ENCODE data around the gene PDZD2. TPM values are rescaled to one million over a fixed set of nuclear protein-coding genes. Genes with fewer than 3 reads are reported as not detected.

PDZD2 gene
- total RNA-seq, 1 donor: 0.36 TPM

GRCh38 chr5:32020271-32020670 is 381.3 kb downstream of the PDZD2 start:
- Histone ChIP-seq H3K36me3 (ENCODE audit: insufficient read depth, low read length) (no peaks in the 10 kb centered on the region), H3K9me3 (ENCODE audit: low read depth, low read length) (no peaks in the 10 kb centered on the region), H3K27ac (ENCODE audit: low read depth, low read length) (no peak overlapping the region), H3K4me1 (ENCODE audit: insufficient read depth, low read length) (peaks cover 16% of the 10 kb centered on the region), H3K79me2 (ENCODE audit: insufficient read depth, low read length) (no peaks in the 10 kb centered on the region), H3K4me2 (ENCODE audit: insufficient read depth, low read length) (no peak overlapping the region), H3K27me3 (ENCODE audit: insufficient read depth, low read length) (peaks cover 19% of the 10 kb centered on the region), H3K4me3 (ENCODE audit: insufficient read depth, low read length) (no peak overlapping the region), H2AFZ (ENCODE audit: low read length) (peak overlapping the region; percentile 53), H4K20me1 (ENCODE audit: insufficient read depth, low read length) (no peaks in the 10 kb centered on the region)
- TF ChIP-seq, protein P1, sequence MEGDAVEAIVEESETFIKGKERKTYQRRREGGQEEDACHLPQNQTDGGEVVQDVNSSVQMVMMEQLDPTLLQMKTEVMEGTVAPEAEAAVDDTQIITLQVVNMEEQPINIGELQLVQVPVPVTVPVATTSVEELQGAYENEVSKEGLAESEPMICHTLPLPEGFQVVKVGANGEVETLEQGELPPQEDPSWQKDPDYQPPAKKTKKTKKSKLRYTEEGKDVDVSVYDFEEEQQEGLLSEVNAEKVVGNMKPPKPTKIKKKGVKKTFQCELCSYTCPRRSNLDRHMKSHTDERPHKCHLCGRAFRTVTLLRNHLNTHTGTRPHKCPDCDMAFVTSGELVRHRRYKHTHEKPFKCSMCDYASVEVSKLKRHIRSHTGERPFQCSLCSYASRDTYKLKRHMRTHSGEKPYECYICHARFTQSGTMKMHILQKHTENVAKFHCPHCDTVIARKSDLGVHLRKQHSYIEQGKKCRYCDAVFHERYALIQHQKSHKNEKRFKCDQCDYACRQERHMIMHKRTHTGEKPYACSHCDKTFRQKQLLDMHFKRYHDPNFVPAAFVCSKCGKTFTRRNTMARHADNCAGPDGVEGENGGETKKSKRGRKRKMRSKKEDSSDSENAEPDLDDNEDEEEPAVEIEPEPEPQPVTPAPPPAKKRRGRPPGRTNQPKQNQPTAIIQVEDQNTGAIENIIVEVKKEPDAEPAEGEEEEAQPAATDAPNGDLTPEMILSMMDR (IDR thresholded peaks at IDR 0.05; ENCODE audit: extremely low read depth, low read depth, low read length): no peak
- no peak for DNase-seq (ENCODE audit: insufficient read length, low spot score, missing footprints)

DNA sequence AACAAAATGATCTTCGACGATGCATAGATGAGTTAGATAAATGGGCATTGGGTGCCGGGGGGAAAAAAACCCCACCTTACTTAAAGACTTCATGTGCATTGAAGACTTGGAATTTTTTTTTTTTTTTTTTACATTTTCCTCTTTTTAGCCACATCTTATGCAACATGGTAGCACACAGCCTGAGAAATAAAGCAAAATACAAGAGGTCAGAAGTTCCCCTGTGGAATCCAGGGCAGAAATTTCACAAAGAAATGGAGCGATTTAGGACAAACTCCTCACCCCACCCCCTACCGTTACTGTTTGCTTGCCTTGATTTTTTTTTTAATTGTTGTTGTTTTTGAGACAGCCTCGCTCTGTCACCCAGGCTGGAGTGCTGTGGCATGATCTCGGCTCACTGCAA is 382.0 kb downstream of the PDZD2 start:
- H2AFZ ChIP-seq (ENCODE audit: low read length): no peak overlapping the region
- no peak overlapping the region for H3K27ac ChIP-seq (ENCODE audit: low read depth, low read length)
- no peak overlapping the region for H3K4me2 ChIP-seq (ENCODE audit: insufficient read depth, low read length)
- no peak overlapping the region for H3K4me3 ChIP-seq (ENCODE audit: insufficient read depth, low read length)
- H3K27me3 ChIP-seq (ENCODE audit: insufficient read depth, low read length): peaks cover 19% of the 10 kb centered on the region
- no peak for DNase-seq (ENCODE audit: insufficient read length, low spot score, missing footprints)
- H4K20me1 ChIP-seq (ENCODE audit: insufficient read depth, low read length): no peaks in the 10 kb centered on the region
- H3K4me1 ChIP-seq (ENCODE audit: insufficient read depth, low read length): peaks cover 16% of the 10 kb centered on the region
- no peaks in the 10 kb centered on the region for H3K36me3 ChIP-seq (ENCODE audit: insufficient read depth, low read length)
- TF ChIP-seq, protein P1 (IDR thresholded peaks at IDR 0.05; ENCODE audit: extremely low read depth, low read depth, low read length): no peak
- no peaks in the 10 kb centered on the region for H3K9me3 ChIP-seq (ENCODE audit: low read depth, low read length)
- no peaks in the 10 kb centered on the region for H3K79me2 ChIP-seq (ENCODE audit: insufficient read depth, low read length)

DNA sequence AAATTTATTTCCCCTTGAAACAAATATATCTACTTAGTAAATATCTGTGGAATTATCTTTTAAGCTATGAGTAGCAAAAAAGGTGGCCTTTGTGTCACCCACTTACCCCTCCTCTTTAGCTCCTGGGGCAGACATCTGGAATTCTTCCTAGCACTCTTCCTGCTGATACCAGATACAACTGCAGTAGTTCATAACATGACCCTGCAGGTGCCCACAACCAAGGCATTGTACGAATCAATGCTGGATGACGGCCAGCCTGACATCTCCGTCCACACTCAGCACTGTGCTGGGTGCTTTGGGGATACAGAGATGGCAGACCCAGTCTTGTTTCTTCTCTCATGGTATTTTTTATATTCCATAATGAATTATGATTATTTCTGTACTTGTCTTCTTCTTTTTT is 382.8 kb downstream of the PDZD2 start:
- no peak for DNase-seq (ENCODE audit: insufficient read length, low spot score, missing footprints)
- Histone ChIP-seq H3K9me3 (ENCODE audit: low read depth, low read length) (no peaks in the 10 kb centered on the region), H3K27ac (ENCODE audit: low read depth, low read length) (no peak overlapping the region), H4K20me1 (ENCODE audit: insufficient read depth, low read length) (no peaks in the 10 kb centered on the region), H3K79me2 (ENCODE audit: insufficient read depth, low read length) (no peaks in the 10 kb centered on the region), H3K36me3 (ENCODE audit: insufficient read depth, low read length) (no peaks in the 10 kb centered on the region), H3K4me3 (ENCODE audit: insufficient read depth, low read length) (no peak overlapping the region), H2AFZ (ENCODE audit: low read length) (no peak overlapping the region), H3K4me1 (ENCODE audit: insufficient read depth, low read length) (peaks cover 16% of the 10 kb centered on the region), H3K4me2 (ENCODE audit: insufficient read depth, low read length) (no peak overlapping the region), H3K27me3 (ENCODE audit: insufficient read depth, low read length) (peaks cover 14% of the 10 kb centered on the region)
- TF ChIP-seq, protein P1 (IDR thresholded peaks at IDR 0.05; ENCODE audit: extremely low read depth, low read depth, low read length): no peak

DNA sequence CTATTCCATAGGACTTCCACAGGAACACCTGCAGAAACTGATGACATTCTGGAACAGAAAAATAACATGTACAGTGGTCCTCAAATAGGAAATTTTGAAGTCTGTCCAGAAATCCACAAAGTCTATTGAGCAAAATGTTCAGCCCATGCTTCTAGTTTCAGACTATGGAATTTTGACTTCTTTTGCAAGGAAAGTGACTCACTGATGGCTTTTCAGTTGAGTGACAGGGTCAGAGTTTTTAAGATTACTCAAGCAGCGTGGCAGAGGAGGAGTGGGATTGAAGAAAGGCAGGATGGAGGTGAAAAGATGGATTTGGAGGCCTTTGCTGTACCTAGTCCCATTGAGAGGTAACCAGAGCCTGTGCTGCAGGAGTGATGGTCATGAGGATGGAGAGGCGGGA is 383.7 kb downstream of the PDZD2 start:
- TF ChIP-seq, protein P1 (IDR thresholded peaks at IDR 0.05; ENCODE audit: extremely low read depth, low read depth, low read length): no peak
- Histone ChIP-seq H3K4me3 (ENCODE audit: insufficient read depth, low read length) (no peak overlapping the region), H3K27me3 (ENCODE audit: insufficient read depth, low read length) (peaks cover 14% of the 10 kb centered on the region)

More for the DNA sequence above, 383.7 kb downstream of the PDZD2 start:
- no peaks in the 10 kb centered on the region for H3K9me3 ChIP-seq (ENCODE audit: low read depth, low read length)
- no peak overlapping the region for H3K27ac ChIP-seq (ENCODE audit: low read depth, low read length)
- peaks cover 15% of the 10 kb centered on the region for H3K4me1 ChIP-seq (ENCODE audit: insufficient read depth, low read length)
- H4K20me1 ChIP-seq (ENCODE audit: insufficient read depth, low read length): peaks cover 3% of the 10 kb centered on the region
- H3K4me2 ChIP-seq (ENCODE audit: insufficient read depth, low read length): no peak overlapping the region
- no peaks in the 10 kb centered on the region for H3K36me3 ChIP-seq (ENCODE audit: insufficient read depth, low read length)
- no peak overlapping the region for H2AFZ ChIP-seq (ENCODE audit: low read length)
- no peak for DNase-seq (ENCODE audit: insufficient read length, low spot score, missing footprints)
- H3K79me2 ChIP-seq (ENCODE audit: insufficient read depth, low read length): no peaks in the 10 kb centered on the region
